MM.1S (cell line): Measurements from ENCODE around the gene SPRED2.

Experiments used
- DNase-seq: peaks from one replicate; pipeline ENCODE4 v3.0.0-alpha.2; 2015
- H2AFZ ChIP-seq: fragments of 300-600 bp; sonication (generic); 2 replicates; pipeline ENCODE4 v1.6.0; 2016; ENCODE audit warnings: antibody characterized with exemption, low read length
- H3F3A ChIP-seq: fragments of 300-600 bp; sonication (generic); 2 replicates; pipeline ENCODE4 v1.6.1; 2016; ENCODE audit warnings: mild to moderate bottlenecking, antibody characterized with exemption, low read length, moderate library complexity, mixed read lengths; ENCODE audit not compliant: insufficient read depth
- H3K27ac ChIP-seq: fragments of 300-600 bp; sonication (generic); 2 replicates; pipeline ENCODE4 v1.5.1; 2016; ENCODE audit warnings: mild to moderate bottlenecking, low read length
- H3K27me3 ChIP-seq: fragments of 300-600 bp; sonication (generic); replicated peaks from 2 replicates; pipeline ENCODE4 v1.6.0; 2016; ENCODE audit warnings: low read length; ENCODE audit not compliant: insufficient read depth
- H3K36me3 ChIP-seq: fragments of 300-600 bp; sonication (generic); replicated peaks from 2 replicates; pipeline ENCODE4 v1.6.1; 2016; ENCODE audit warnings: mild to moderate bottlenecking, low read length, mixed read lengths; ENCODE audit not compliant: insufficient read depth
- H3K4me1 ChIP-seq: fragments of 300-600 bp; sonication (generic); 2 replicates; pipeline ENCODE4 v1.6.1; 2016; ENCODE audit warnings: low read length, mixed read lengths
- H3K4me2 ChIP-seq: fragments of 300-600 bp; sonication (generic); 2 replicates; pipeline ENCODE4 v1.6.0; 2016; ENCODE audit warnings: low read depth, low read length
- H3K4me3 ChIP-seq: fragments of 300-600 bp; sonication (generic); 2 replicates; pipeline ENCODE4 v1.5.1; 2016; ENCODE audit warnings: low read length, mixed read lengths
- H3K79me2 ChIP-seq: fragments of 300-600 bp; sonication (generic); 2 replicates; pipeline ENCODE4 v1.6.1; 2016; ENCODE audit warnings: mixed run types, low read length, mixed read lengths
- H3K9ac ChIP-seq: fragments of 300-600 bp; sonication (generic); 2 replicates; pipeline ENCODE4 v1.6.1; 2016; ENCODE audit warnings: low read length, mixed read lengths
- H3K9me2 ChIP-seq: fragments of 300-600 bp; sonication (generic); replicated peaks from 2 replicates; pipeline ENCODE4 v1.6.1; 2016; ENCODE audit warnings: mild to moderate bottlenecking, low read length, mixed read lengths; ENCODE audit not compliant: insufficient read depth
- H3K9me3 ChIP-seq: fragments of 300-600 bp; sonication (generic); replicated peaks from 2 replicates; pipeline ENCODE4 v1.6.1; 2016; ENCODE audit warnings: mild to moderate bottlenecking, low read length, mixed read lengths; ENCODE audit not compliant: insufficient read depth
- H4K20me1 ChIP-seq: fragments of 300-600 bp; sonication (generic); 2 replicates; pipeline ENCODE4 v1.6.1; 2016; ENCODE audit warnings: mild to moderate bottlenecking, low read length, moderate library complexity, mixed read lengths; ENCODE audit not compliant: insufficient read depth
- EZH2 ChIP-seq: fragments of 300-600 bp; sonication (generic); optimal IDR thresholded peaks from 2 replicates; pipeline ENCODE3; 2017; ENCODE audit warnings: low read depth, mild to moderate bottlenecking, antibody characterized with exemption, low read length, mixed read lengths
- EZH2phosphoT487 ChIP-seq: fragments of 300-600 bp; sonication (generic); IDR thresholded peaks from 2 replicates; pipeline ENCODE4 v1.6.1; 2018; ENCODE audit warnings: antibody characterized with exemption, low read length
- TF ChIP-seq, protein P1 (sequence below): fragments of 300-600 bp; sonication (generic); IDR thresholded peaks from 2 replicates; pipeline ENCODE4 v1.5.1; 2016; ENCODE audit warnings: antibody characterized with exemption, low read length, mixed read lengths

Gene SPRED2

DNA sequence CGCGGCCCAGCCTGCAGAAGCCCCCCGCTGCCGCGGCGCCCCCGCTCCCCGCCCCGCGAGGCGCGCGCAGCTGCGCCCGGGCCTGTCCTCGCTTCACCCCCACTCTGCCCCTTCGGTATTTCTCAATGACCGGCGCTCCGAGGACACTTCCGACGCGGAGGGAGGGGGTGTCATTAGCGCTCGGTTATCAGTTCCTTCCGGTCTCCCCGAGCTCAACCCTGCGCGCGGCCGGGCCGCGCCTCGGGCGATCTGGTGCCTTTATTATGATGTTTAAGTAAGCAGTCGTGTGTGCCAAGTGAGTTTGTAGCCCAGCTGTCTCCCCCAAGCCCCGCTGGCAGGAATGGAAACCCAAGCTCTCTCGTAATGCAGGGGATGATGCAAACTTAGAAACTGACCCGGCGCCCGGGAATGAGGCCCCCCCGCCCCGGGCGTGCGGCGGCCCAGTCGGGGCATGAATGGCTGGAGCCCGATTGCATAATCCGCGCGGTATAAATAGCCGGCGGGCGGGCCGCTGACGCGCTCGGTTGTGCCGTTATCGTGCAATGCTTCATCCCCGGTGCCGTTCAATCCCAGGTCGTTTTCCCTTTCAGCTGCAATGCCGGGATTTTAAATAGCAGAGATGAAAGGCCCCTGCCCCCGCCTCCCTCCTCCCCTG, 3.9 kb upstream of the SPRED2 start:
- Histone ChIP-seq H3K27me3 (peaks cover 13% of the 10 kb centered on the region; the same call in 1 of the 2 replicates), H3K4me3 (peak overlapping the region; percentile 66), H4K20me1 (no peaks in the 10 kb centered on the region), H3K9me2 (no peaks in the 10 kb centered on the region), H3F3A (peaks cover 26% of the 10 kb centered on the region), H3K9ac (peak overlapping the region; percentile 87), H3K27ac (peak overlapping the region; percentile 90), H3K4me2 (peak overlapping the region; percentile 65), H2AFZ (peak overlapping the region; percentile 77), H3K9me3 (no peaks in the 10 kb centered on the region), H3K36me3 (no peaks in the 10 kb centered on the region), H3K4me1 (peaks cover 20% of the 10 kb centered on the region), H3K79me2 (peaks cover 16% of the 10 kb centered on the region)
- peak; percentile 80 for DNase-seq
- no peak for TF ChIP-seq EZH2
- no peak for TF ChIP-seq EZH2phosphoT487
- TF ChIP-seq, protein P1, sequence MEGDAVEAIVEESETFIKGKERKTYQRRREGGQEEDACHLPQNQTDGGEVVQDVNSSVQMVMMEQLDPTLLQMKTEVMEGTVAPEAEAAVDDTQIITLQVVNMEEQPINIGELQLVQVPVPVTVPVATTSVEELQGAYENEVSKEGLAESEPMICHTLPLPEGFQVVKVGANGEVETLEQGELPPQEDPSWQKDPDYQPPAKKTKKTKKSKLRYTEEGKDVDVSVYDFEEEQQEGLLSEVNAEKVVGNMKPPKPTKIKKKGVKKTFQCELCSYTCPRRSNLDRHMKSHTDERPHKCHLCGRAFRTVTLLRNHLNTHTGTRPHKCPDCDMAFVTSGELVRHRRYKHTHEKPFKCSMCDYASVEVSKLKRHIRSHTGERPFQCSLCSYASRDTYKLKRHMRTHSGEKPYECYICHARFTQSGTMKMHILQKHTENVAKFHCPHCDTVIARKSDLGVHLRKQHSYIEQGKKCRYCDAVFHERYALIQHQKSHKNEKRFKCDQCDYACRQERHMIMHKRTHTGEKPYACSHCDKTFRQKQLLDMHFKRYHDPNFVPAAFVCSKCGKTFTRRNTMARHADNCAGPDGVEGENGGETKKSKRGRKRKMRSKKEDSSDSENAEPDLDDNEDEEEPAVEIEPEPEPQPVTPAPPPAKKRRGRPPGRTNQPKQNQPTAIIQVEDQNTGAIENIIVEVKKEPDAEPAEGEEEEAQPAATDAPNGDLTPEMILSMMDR, result no peak

DNA sequence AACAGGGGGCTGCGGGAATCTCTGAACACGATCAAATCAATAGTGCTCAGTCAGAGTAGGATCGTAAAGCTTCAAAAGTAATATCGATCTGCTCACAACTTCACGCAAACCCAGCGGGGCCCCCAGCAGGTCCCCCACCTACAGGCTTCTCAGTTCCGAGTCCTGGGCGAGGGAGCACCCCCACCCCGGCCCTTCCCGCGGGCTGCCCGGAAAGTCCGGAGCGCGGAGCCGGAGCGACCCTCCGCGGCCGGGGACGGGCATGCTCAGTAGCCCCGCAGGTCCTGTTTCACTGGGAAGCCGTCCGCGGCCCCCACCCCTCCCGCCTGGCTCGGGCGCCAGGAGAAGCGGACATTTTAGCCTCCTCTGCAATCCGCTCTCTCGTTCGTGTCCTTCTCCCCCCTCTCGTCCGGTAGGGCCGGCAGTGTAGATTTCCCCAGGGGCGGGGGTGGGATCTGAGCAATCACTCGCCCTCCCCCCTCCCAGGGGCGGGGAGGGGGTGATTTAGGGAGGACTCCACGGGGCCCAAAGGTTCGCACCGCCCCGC, 3.3 kb upstream of the SPRED2 start:
- Histone ChIP-seq H3K9ac (peak overlapping the region; percentile 87), H3K4me3 (peak overlapping the region; percentile 66), H3K9me3 (no peaks in the 10 kb centered on the region), H3K9me2 (no peaks in the 10 kb centered on the region), H3K27ac (peak overlapping the region; percentile 90), H3F3A (peaks cover 26% of the 10 kb centered on the region), H3K4me2 (peak overlapping the region; percentile 65), H3K27me3 (peaks cover 13% of the 10 kb centered on the region; the same call in 1 of the 2 replicates), H3K79me2 (peaks cover 20% of the 10 kb centered on the region), H4K20me1 (no peaks in the 10 kb centered on the region), H2AFZ (peak overlapping the region; percentile 56), H3K4me1 (peaks cover 20% of the 10 kb centered on the region), H3K36me3 (no peaks in the 10 kb centered on the region)
- TF ChIP-seq, protein P1, result no peak
- TF ChIP-seq EZH2phosphoT487 (no peak), EZH2 (no peak)
- peak; percentile 60 for DNase-seq

DNA sequence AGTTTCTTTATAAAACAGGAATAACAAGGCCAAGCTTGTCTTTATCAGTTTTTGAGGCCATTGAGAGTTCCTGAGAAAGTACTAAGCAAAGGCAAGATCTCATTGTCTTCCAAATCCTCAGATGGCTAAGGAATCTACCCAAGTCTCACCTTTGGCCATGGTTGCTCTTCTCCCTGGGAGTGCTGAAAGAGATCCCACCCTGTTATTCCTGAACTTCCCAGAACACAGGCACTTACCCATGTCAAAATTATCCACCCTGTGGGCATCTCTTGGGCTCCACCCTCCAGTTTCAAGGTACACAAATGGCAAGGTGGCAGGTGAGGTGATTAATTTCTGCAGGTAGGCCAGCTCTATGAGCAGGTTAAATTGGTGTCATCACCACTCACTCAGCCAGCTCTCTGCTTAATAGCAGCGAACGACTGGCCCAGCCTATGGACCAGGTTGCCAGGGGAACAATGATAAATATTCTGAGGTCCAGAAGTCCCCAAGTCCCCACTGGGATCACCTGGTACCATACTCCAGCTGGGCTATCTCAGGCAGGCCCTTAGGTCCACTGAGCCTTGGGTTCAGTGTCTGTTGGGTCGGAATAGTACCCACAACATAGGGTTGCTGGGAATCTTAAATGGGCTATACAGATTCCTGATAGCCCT, 2.3 kb upstream of the SPRED2 start:
- H4K20me1 ChIP-seq, result no peaks in the 10 kb centered on the region
- no peaks in the 10 kb centered on the region for H3K9me3 ChIP-seq
- H3K4me2 ChIP-seq, result peak overlapping the region; percentile 65
- H3K79me2 ChIP-seq, result peaks cover 29% of the 10 kb centered on the region
- H3K4me1 ChIP-seq, result peaks cover 25% of the 10 kb centered on the region
- H3K9ac ChIP-seq, result no peak overlapping the region
- peak overlapping the region; percentile 56; the same call in 1 of the 2 replicates for H2AFZ ChIP-seq
- DNase-seq, result no peak
- peaks cover 26% of the 10 kb centered on the region for H3F3A ChIP-seq
- no peak for TF ChIP-seq EZH2phosphoT487
- TF ChIP-seq, protein P1, result no peak
- no peak for TF ChIP-seq EZH2
- no peak overlapping the region for H3K4me3 ChIP-seq
- H3K27me3 ChIP-seq, result peaks cover 13% of the 10 kb centered on the region; the same call in 1 of the 2 replicates
- no peaks in the 10 kb centered on the region for H3K36me3 ChIP-seq
- no peaks in the 10 kb centered on the region for H3K9me2 ChIP-seq
- no peak overlapping the region for H3K27ac ChIP-seq
